ENCODE measurements around the gene TRPV4.

The TRPV4 gene

GRCh38 chr12:109833307-109834189, at the start of gene TRPV4:
Gene TRPV4 (minus strand): TSS chr12:109833398. CDS start chr12:109814796, 18,602 bp downstream.
- no peak for ATAC-seq
- Mint-ChIP-seq H3K27ac (no peak within 1 kb of the TSS), H3K4me3 (peak within 1 kb of the TSS in 1 of 2 donors; percentile 61), H3K9me3 (no peaks in the 10 kb centered on the region), H3K4me1 (no peaks in the 10 kb centered on the region), H3K27me3 (peaks cover 55% of the 10 kb centered on the region)
- DNase-seq: no peak

- Mint-ChIP-seq H3K27me3 (no peaks in the 10 kb centered on the region), H3K27ac (no peak overlapping the region), H3K9me3 (no peaks in the 10 kb centered on the region), H3K4me1 (peaks cover 35% of the 10 kb centered on the region), H3K4me3 (peak overlapping the region in 1 of 2 donors; percentile 73)
- DNase-seq: no peak
- no peak for ATAC-seq
These were observed 48.6 kb upstream of the TRPV4 start for GRCh38 chr12:109881752-109882151.

GRCh38 chr12:109880938-109881337, 47.7 kb upstream of the TRPV4 start:
- Mint-ChIP-seq H3K4me3 (peak overlapping the region; percentile 59 to 73), H3K4me1 (peaks cover 42% of the 10 kb centered on the region), H3K27me3 (no peaks in the 10 kb centered on the region), H3K9me3 (no peaks in the 10 kb centered on the region), H3K27ac (peak overlapping the region; percentile 67 to 69)
- DNase-seq: no peak
- ATAC-seq: no peak

GRCh38 chr12:109880043-109880931, 47.1 kb upstream of the TRPV4 start, which contains the start of gene GLTP:
Gene GLTP (minus strand): TSS chr12:109880541. CDS start chr12:109880374, 167 bp downstream.
- peaks cover 48% of the 10 kb centered on the region for H3K4me1 Mint-ChIP-seq
- no peaks in the 10 kb centered on the region for H3K9me3 Mint-ChIP-seq
- peak; percentile 96 for ATAC-seq
- no peaks in the 10 kb centered on the region for H3K27me3 Mint-ChIP-seq
- peak within 1 kb of the TSS; percentile 88 to 92 for H3K4me3 Mint-ChIP-seq
- peak; percentile 90 to 94 for DNase-seq
- peak within 1 kb of the TSS; percentile 92 to 95 for H3K27ac Mint-ChIP-seq

GRCh38 chr12:109879351-109880042, 46.3 kb upstream of the TRPV4 start:
- ATAC-seq (no peak), DNase-seq (peak in 1 of 2 donors; percentile 11)
- H3K4me1 Mint-ChIP-seq: peaks cover 54% of the 10 kb centered on the region
- H3K4me3 Mint-ChIP-seq: peak overlapping the region; percentile 88 to 92
- H3K27ac Mint-ChIP-seq: peak overlapping the region; percentile 92 to 95
- no peaks in the 10 kb centered on the region for H3K27me3 Mint-ChIP-seq
- H3K9me3 Mint-ChIP-seq: no peaks in the 10 kb centered on the region

- Mint-ChIP-seq H3K4me1 (peaks cover 54% of the 10 kb centered on the region), H3K9me3 (no peaks in the 10 kb centered on the region), H3K27ac (peak overlapping the region in 1 of 2 donors; percentile 42), H3K4me3 (peak overlapping the region; percentile 88 to 92), H3K27me3 (no peaks in the 10 kb centered on the region)
- DNase-seq (no peak), ATAC-seq (no peak)
These were observed 45.6 kb upstream of the TRPV4 start for GRCh38 chr12:109878749-109879148.

GRCh38 chr12:109878247-109878625, 45.0 kb upstream of the TRPV4 start:
- H3K9me3 Mint-ChIP-seq: no peaks in the 10 kb centered on the region
- DNase-seq: no peak
- no peak for ATAC-seq
- H3K4me3 Mint-ChIP-seq: no peak overlapping the region
- H3K4me1 Mint-ChIP-seq: peaks cover 54% of the 10 kb centered on the region
- H3K27ac Mint-ChIP-seq: peak overlapping the region in 1 of 2 donors; percentile 41
- H3K27me3 Mint-ChIP-seq: no peaks in the 10 kb centered on the region

- no peak overlapping the region for H3K27ac Mint-ChIP-seq
- H3K4me3 Mint-ChIP-seq: no peak overlapping the region
These were observed 44.5 kb upstream of the TRPV4 start for GRCh38 chr12:109877504-109878246.

GRCh38 chr12:109876406-109876805, 43.2 kb upstream of the TRPV4 start:
- no peak overlapping the region for H3K4me3 Mint-ChIP-seq
- no peak for DNase-seq
- no peaks in the 10 kb centered on the region for H3K27me3 Mint-ChIP-seq
- peak overlapping the region in 1 of 2 donors; percentile 59 for H3K27ac Mint-ChIP-seq
- no peaks in the 10 kb centered on the region for H3K9me3 Mint-ChIP-seq
- no peak for ATAC-seq
- H3K4me1 Mint-ChIP-seq: peaks cover 57% of the 10 kb centered on the region

More at GRCh38 chr12:109877504-109878246, 44.5 kb upstream of the TRPV4 start:
- Mint-ChIP-seq H3K4me1 (peaks cover 54% of the 10 kb centered on the region), H3K9me3 (no peaks in the 10 kb centered on the region), H3K27me3 (no peaks in the 10 kb centered on the region)
- ATAC-seq (no peak), DNase-seq (no peak)

- Mint-ChIP-seq H3K4me1 (peaks cover 54% of the 10 kb centered on the region), H3K27me3 (no peaks in the 10 kb centered on the region), H3K4me3 (no peak overlapping the region), H3K27ac (no peak overlapping the region), H3K9me3 (no peaks in the 10 kb centered on the region)
- DNase-seq (no peak), ATAC-seq (no peak)
These were observed 42.5 kb upstream of the TRPV4 start for GRCh38 chr12:109875572-109876131.

- H3K4me1 Mint-ChIP-seq: peaks cover 44% of the 10 kb centered on the region
- H3K27ac Mint-ChIP-seq: no peak overlapping the region
- H3K27me3 Mint-ChIP-seq: no peaks in the 10 kb centered on the region
- DNase-seq: no peak
- ATAC-seq: no peak
- H3K4me3 Mint-ChIP-seq: no peak overlapping the region
- H3K9me3 Mint-ChIP-seq: no peaks in the 10 kb centered on the region
These were observed 40.5 kb upstream of the TRPV4 start for GRCh38 chr12:109873653-109874052.

- no peaks in the 10 kb centered on the region for H3K27me3 Mint-ChIP-seq
- H3K27ac Mint-ChIP-seq: peak overlapping the region in 1 of 2 donors; percentile 46
- ATAC-seq (no peak), DNase-seq (no peak)
- no peak overlapping the region for H3K4me3 Mint-ChIP-seq
- no peaks in the 10 kb centered on the region for H3K9me3 Mint-ChIP-seq
- H3K4me1 Mint-ChIP-seq: peaks cover 31% of the 10 kb centered on the region
These were observed 38.6 kb upstream of the TRPV4 start for GRCh38 chr12:109871668-109872314.

- Mint-ChIP-seq H3K4me3 (no peak overlapping the region), H3K9me3 (no peaks in the 10 kb centered on the region), H3K27me3 (no peaks in the 10 kb centered on the region), H3K4me1 (peaks cover 22% of the 10 kb centered on the region), H3K27ac (no peak overlapping the region)
- ATAC-seq (no peak), DNase-seq (no peak)
These were observed 37.5 kb upstream of the TRPV4 start for GRCh38 chr12:109870648-109871047.

All from stimulated activated naive CD8-positive, alpha-beta T cell treated with anti-CD3 and anti-CD28 coated beads, Interleukin-15, amount 100 ng/mL, for 72 hours (primary cell).